HG02970 (cell line): ENCODE results near the gene TUNAR.
"Not testable (repeated sequence)": the region's sequence is repeated elsewhere in the genome, so short reads cannot be mapped to it uniquely, and the experiment has no call there.

Experiments used
- ATAC-seq: cut with Tn5 transposase; IDR thresholded peaks from one replicate; pipeline ENCODE4 v1.9.1; 2021; ENCODE audit warnings: mild to moderate bottlenecking, moderate library complexity, moderate number of reproducible peaks; ENCODE audit not compliant: unreplicated experiment, low FRiP score

Gene TUNAR

DNA sequence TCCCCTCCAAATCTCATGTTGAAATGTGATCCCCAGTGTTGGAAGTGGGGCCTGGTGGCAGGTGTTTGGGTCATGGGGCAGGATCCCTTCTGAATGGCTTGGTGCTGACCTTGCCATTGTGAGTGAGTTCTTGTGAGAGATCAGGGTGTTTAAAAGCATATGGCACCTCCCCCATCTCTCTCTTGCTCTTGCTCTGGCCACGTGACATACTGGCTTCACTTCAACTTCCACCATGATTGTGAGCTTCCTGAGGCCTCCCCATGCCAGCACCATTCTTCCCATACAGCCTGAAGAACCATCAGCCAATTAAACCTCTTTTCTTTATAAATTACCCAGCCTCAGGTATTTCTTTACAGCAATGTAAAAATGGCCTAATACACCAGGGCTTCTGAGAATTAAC is 82.7 kb downstream of the TUNAR start:
- ATAC-seq = no peak

DNA sequence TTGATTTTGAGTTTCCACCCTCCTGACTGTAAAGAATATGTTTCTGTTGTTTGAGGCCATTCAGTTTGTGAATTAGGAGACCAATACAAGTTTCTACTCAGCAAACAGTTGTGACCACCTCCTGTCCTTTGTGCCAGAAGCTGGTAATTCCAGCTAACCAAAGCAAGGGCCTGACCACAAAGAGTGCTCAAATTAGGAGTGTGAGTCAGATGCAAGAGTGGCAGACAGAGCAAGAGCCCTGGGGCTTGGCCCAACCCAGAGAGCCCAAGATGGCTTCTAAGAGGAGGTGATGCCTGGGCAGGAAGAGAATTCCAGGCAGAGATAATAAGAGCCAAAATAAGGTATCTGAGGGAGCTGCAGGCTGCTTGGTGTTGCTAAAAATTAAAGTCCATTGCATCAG is 84.8 kb downstream of the TUNAR start:
- no peak for ATAC-seq

DNA sequence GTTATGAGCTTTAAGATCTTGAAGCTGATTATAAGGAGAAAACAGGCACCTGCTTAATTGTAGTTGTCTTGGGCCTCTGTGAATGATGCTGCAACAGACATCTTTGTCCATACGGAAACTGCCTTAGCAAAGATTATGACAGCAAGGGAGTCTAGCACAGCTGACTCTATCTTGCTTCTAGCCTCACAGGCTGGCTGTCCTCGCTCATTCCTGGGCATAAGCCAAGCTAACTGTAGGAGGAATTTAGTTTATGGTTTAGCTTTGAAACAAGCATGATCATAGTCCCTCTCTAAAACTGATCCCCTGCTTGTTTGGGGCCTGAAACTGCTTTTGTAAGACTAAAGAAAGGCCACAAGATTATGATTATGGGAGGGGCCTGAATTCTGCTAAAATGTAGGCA is 88.3 kb downstream of the TUNAR start:
- no peak for ATAC-seq

DNA sequence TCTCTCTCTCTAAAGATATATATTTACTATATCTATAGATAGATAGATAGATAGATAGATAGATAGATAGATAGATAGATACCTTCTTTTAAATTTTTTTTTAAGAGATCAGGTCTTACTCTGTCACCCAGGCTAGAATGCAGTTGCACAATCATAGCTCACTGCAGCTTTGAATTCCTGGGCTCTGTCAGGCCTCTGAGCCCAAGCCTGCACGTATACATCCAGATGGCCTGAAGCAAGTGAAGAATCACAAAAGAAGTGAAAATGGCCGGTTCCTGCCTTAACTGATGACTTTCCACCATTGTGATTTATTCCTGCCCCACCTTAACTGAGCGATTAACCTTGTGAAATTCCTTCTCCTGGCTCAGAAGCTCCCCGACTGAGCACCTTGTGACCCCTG is 91.4 kb downstream of the TUNAR start:
- not testable (repeated sequence) for ATAC-seq
